ENCODE measurements around the gene ERC2.

Gene ERC2

DNA sequence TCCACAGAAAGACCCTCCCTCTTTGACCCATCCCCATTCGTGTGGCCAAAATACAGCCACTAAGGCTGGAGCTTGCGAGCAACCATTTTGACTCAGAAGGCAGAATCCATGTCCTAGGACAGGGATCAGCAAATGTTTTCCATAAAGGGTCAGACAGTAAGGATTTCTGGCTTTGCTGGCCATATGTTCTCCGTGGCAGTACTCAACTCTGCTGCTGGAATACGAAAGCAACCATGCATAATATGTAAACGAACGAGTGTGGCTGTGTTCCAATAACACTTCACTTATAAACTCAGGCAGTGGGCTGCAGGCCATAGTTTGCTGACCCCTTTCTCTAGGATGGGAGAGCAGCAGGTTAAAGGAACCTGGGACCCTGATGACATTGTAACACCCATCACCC lies 903.5 kb downstream of the ERC2 start:
- DNase-seq: no peak

DNA sequence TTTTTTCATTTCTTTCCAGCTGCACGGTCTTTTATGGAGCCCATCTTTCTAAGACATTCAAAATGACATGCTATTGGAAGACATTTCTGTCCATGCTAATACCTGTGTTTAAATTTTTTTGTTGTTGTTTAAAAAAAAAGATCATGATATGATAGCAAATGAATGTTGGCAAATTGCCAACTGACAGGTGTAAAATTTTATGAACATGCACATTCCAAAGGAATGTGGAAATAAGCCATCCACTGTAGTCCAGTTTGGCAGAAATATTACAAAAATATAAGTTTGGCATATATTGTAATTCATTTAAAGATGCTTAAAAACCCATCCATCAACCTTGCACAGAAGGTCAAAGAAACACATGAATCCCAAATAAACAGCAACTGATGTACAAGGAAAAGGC lies 905.6 kb downstream of the ERC2 start:
- no peak for DNase-seq

DNA sequence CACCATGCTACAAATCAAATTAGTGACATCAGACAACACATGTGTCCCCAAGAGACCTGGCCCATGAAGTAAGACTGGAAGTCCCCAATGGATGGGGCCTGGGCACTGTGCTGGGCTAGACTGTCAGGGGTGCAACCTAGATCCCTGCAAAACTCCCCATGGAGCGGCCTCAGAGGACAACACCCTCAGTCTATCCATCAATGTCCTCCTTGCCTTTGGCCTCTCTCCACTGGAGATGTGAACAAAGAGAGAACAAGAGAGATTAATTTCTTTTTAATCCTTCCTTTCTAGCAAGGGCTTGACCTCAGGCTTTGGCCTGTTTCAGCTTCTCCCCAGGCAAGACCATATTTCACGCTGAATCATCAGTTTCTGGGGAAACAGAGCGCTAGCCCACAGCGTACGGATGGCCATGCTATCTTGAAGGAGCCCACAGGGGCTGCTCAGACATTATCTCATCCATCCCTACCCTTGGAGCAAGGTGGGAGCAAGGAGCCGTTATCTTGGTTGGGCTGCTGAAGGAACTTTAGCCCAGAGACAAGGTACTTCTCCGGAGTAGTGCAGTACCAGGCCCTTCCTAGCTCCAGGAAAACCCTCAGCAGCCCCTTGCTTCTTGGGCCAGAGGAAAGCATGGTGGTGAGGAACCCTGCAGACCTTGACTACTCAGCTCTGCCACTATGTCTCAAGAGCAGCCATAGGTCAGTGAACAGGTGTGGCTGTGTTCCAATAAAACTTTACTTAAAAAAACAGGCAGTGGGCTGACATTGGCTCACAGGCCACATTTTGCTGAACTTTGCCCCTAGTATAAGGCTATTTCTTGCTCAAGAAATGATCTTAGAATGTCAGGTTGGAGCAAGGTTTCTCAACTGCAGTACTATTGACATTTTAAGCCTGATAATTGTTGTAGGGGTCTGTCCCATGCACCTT lies 908.5 kb downstream of the ERC2 start:
- no peak for DNase-seq

DNA sequence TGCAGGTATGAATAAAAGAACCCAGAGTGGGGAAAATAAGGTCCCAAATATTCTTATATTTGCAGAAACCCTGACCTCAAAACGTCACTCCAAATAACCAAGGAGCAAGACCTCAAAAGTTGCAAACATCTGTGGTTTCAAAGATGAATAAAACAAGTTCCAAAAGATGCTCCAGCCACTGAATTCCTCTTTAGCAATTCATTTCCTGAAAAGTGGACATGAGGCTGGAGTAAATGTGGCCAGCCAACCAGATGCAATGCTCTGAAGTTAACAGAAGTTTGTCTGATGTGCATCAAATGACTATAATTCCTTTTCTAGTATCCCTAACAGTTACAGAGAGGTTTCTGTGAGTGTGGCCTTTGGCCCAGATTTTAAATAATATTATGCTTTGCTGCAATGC lies 910.0 kb downstream of the ERC2 start:
- DNase-seq: no peak

DNA sequence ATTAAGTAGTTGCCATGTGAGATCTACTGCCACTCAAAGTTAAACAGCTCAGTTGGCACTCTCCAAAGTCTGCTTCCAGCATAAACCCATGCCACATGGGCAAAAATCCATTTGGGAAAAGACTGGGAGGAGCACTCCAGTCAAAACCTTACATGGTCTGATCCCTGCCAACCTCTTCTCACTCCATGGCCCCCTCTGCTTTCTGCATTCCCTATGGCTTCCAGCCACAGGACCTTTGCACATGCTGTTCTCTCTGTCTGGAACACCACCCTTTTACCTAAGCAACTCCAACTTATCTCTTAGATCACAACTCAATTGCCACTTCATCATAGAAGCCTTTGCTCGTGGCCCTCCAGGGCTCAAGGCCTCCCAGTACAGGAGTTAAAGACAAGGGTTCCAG lies 910.7 kb downstream of the ERC2 start:
- no peak for DNase-seq

DNA sequence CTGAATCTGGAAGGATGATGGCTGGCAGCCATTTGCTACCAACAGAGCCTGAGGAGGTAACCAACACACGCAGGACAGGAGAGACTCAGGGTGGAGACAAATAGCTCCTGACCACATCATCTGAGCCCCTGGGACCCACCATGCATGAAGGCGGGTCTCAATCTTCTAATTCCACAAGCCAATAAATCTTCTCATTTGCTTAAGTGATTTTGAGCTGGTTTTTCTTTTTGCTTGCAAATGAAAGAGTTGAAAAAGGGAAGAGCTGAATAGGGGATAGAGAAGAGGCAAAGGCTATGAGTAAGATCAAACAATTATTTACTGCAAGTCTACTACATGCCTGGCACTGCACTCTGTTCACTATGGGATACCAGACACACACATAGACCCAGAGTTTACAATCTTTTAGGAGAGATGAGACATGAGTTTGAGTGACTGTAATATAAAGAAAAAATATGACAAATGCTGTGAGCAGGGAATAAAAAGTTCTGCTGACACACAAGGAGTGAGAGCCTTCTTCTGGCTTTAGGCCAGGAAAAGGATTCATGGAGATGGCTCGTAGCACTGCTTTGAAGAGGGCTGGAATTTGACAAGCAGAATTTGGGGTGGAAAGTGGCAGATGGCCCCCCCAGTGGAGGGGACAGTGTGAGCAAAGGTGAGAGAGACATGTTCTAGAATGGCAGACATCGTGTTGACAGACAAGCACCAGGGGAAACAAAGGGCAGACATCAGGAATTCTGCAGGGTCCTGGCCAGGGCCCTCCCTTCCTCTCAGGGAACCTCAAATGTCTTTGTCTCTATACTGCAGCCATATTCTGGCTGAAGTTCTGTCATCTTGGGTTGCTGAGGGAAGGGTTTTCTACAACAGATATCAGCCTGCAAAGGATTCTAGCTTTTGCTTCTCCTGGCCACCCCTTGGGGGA lies 911.4 kb downstream of the ERC2 start:
- no peak for DNase-seq

DNA sequence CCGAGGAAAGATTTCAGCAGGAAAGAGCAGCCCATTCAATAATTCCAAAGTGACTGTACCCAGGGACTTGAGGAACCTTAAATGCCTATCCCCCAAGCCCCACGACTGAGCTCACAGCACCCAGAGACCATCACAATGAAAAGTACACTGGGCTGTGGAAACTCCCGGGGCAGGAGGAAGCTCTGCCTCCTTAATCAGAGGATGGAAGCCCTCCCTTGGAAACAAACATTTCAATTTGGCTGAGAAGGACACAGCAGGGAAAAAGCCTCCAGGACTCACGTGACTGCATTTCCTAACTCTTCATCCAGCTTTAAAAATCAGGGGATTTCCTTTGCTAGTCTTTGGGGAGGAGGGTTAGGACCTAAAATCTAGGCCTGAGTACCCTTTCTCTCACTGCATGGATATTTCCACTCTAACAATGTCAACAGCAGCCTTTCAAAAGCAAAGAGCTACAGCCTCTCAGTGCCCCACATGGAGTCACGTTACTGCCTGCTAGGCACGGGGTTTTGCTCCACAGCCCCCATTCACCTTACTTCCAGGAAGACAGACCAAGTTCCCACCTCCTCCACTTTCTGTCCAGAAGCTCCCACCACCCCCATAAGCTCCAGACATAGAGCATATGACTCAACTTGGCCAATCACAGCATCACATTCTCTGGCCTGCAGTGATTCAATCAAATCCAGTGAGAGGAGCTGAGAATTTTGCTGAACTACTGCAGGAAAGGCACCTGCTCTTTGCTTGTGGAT lies 912.2 kb downstream of the ERC2 start:
- DNase-seq: no peak

DNA sequence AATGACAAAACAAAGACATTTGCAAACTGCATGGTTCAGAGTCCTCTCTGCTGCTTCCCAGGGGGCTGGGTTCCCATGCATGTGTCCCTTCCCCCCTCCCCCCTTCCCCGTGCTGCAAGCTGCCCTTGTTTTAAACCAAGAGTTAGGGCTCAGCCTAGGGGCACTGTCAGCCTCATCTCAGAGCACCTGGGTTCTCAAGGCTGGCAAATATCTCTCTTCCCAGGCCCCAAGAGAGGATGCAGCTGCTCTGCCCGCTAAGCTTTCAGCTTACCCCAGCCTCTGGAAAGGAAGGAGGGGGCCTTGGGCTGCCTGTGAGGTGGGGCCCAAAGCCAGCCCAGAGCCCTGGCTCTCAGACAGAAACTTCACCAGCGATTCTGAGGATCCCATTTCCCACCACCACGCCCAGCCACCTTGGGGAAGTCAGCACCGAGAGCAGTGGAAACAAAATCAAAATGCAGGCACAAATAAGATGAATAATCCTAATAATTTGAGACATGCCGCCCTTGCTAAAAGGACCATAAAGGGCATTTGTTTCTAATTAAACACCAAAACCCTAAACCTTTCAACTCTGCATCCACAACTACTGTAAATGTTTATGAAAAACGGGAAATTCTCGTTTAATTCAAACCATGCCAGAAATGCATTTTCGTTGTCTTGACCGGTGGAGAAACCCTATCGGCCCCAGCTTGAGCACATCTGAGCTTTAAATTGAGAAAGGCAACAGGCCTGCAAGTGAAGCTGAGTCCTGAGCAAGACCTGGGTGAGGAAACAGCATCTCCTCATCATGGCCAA lies 913.4 kb downstream of the ERC2 start:
- no peak for DNase-seq

DNA sequence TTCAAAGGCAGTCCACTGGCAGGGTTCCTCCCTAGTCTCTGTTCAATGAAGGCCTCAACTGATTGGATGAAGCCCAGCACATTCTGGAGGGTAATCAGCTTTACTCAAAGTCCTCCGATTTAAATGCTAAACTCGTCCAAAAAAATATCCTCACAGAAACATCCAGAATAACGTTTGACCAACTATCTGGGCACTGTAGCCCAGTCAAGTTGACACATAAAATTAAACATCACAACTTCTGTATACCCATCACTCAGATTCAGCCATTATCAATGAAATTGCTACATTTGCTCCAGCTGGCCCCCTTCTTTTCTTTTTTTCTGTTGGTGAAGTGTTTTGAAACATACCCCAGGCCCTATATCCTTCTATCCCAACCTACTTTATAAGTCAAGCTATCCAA lies 916.6 kb downstream of the ERC2 start:
- no peak for DNase-seq

DNA sequence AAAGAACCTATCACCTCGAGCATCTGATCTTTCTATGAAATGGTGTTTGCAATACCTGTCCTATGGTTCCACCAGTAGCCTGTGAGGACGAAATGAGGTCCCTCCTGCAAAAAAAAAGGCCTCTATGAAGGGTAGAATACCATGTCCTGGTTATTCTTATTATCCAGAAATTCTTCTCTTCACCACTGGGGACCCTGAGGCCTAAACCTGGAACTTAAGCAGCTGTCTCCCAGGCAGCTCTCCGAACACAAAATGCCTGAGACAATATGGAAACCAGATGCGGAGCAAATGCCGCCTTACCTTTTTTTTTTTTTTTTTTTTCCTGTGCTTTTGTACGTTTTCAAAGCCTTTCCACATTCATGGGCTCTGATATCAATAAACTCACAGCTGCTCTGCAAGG lies 919.1 kb downstream of the ERC2 start:
- no peak for DNase-seq

DNA sequence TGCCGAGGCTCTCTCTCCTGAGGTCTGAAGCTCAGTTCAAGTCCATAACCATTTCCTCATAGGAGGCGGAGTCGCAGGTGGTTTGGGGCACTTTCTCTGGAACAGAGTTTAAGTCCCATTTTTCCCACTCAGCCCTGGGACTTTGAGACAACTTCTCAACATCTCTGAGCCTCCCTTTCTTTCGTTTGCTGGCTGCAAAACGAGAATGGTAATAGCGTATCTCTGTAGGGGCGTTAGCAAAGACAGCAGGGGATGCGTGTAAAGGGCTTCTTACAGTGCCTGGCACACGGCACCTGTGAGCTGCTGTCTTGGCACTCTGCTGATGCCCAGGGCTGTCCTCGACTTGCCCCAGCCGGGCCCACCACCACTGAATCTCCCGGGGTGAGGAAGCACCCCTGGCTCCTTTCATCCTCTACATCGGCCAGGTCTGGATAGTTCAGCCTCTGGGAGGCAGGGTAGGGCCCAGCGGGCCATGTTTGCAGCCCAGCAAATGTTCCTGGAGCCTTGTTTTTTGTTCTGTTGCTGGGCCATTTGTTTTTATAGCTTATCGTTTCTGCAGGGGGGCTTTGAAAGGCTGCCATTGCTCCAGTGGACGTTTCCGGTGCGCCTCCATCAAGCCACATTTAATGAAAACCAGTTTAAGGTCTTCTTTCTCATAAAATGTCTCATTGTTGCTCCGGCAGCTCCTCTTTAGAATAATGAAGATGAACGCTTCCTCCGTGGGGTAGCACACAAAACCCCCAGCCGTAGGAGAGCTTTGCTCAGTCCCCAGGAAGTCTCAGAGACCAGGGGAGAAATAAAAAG lies 921.2 kb downstream of the ERC2 start:
- no peak for DNase-seq

DNA sequence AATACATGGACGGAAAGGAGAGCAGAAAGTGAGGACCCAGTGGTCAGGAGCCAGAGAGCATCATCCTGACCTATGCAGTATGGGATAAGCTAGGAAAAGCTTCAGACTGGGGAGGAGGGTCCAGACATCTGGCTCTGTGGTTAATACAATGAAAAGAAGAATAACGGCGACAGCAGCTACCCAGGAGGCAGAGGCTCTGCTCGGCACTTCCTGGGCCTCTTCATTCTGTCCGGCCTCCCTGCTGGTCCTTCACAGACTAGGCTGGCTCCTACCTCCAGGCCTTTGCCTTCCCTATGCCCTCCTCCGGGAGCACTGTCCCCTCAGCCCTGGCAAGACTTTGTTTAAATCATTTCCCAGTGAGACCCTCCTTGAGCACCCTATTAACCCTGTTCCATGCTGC lies 922.3 kb downstream of the ERC2 start:
- no peak for DNase-seq

DNA sequence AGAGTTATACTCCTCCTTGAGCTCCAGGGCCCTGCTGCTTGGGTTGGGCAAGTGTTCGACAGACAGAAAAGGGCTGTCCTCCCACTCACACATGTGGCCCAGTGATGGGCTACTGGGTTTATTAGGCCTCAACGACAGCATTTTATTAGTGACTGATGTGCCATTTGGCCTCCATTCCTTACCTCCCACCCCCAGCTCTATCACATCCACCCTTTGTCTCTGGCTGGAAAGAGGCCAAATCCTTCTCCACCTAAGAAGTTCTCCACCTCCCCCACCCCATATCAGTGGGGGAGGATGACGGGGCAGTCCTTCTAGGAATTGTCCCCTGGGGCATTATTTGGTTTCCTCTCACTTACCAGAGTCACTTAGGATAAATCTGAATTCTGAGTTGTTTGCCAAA lies 924.0 kb downstream of the ERC2 start:
- DNase-seq: no peak

DNA sequence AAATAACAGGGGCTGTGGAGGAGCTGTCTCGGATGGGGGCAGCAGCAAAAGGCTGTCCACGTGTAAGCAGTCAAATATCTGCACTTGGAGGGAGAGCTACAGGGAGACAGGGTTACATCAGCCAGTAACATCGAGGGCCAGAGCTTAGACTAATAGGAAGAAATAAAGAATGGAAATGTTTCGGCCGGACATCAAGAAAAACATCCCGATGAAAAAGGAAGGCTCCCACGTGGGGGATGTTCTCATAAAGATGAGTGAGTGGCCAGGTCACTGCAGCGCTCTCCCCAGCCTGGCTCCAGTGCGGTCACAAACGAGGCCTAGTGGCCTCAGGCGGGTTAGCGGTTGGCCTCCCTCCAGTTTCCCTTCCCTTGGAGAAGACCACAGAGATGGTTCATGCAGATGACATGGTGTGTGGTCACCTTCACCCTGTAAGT lies 925.1 kb downstream of the ERC2 start:
- DNase-seq: no peak

DNA sequence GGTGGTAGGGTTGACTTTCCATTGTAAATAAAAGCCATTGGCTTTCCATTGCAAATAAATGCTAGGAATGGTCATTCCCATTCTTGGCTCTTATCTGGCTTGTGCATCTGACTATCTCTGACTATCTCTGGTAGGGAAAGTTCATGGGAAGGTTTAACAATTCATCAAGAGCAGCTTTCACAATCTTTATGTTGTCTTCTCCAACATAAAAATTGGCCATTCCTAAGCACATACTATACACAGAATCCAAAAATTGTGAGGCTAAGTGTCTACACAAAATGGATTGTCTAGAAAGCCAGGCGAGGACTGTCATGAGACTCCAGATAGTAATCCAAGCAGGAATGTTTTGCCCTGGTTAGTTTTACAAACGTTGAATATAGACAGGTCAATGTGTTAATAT lies 926.8 kb downstream of the ERC2 start:
- DNase-seq: no peak

DNA sequence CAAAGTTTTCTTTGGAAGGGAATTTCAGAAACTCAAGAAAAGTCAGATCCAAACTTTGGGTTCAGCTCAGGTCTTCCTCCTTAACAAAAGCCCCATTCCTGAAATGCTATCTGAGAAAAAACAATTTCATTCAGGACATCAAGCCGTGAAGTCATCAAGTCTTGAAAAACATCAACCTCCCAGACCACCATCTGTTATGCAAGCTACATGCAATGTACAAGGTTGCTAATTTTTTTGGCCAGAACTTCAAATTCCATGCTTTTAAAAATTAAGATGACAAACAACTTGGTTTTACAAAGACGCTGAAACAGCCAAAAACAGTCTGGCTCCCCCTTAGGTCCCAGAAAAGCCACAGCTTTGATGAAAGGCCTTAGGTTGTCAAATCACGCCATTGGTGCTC lies 927.3 kb downstream of the ERC2 start:
- DNase-seq: no peak

DNA sequence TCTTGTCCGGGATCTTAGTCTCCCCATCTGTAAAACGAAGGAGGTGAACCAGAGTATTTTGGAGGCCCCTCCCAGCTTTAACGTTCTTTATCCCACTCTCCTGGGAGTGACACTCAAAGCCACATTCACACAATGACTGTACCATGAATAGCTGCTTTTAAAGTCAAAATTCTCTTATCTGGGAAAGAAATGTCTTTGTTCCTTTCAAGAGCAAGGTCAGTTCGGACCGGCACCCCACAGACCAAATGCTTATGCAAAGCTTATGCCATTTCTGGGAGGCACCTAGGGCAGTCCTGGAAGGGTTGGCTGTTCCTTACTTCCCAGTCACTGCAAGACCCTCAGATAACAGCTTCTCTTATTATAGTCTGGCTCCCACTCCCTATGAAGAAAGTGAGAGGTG lies 927.7 kb downstream of the ERC2 start:
- DNase-seq: no peak

DNA sequence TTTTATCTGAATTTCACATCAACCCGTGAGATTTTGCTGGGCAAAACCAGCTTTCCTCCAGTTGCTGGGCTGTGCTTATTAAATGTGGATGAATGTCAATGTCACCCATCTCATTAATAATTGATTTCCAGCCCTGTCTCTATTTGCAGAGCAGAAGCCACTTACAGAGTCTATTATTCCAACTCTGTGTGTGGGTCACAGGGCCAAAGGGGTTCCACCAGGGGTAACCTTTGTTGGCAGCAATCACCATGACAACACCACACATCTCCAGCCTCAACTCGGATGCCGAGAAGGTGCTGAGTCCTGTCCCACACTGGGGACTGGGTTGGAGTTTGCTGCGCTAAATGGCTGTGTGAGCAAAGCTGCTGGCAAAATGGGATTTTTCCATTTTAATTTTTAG lies 930.1 kb downstream of the ERC2 start:
- DNase-seq: no peak

DNA sequence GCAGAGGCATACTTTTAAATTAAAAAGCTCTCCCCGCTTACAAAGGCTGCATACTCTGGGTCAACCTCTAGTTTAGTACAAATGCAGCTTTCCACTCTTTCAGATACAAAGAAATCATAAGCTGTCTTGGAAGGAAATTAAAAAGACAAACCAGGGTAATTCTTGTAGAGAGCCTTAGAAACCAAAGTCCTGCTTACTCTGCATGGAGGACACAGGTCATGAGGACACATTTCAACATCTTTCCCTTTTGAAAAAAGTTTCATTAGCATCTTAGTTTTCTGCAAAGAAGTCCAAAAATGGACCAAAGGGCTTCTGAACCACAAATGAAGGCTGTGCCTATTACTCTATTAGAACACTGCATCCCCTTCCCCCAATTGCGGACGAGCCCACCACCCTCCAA lies 930.7 kb downstream of the ERC2 start:
- DNase-seq: no peak

DNA sequence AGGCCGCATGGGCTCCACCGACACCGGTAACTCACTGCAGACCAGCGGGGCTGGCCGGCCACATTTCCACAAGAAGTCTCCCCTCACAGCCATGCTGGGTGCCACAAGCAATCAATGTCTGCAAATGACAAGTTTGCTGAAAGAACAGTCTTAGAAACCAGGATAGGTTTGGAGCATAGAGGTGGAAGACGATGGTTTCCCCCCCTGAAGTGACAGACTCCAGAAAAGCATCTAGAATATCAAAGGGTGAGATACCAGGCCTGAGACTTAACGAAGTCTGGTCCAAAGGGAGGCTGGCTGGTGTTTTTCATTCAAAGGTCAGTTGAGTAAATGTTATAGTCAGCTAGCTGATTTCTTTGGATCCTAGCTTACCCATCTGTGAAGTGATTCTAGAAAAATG lies 931.1 kb downstream of the ERC2 start:
- no peak for DNase-seq

DNA sequence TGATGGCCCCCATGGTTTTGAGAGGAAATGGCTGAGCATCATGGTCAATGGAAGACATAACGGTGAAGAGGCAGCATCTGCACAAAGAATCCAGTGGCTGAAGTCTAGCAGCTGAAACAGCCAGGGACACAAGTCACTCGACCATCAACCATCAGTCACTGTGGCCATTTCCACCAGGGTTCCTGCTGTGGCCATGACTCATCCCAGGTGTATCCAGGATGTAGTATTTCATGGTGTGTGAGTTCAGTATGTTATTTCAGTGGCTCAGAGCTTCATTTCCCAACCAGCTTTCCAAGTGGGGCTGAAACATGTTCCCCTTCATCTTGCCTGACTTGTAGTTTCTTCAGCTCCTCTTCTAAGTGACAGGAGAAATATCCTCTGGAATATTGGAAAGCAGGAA lies 933.4 kb downstream of the ERC2 start:
- no peak for DNase-seq

DNA sequence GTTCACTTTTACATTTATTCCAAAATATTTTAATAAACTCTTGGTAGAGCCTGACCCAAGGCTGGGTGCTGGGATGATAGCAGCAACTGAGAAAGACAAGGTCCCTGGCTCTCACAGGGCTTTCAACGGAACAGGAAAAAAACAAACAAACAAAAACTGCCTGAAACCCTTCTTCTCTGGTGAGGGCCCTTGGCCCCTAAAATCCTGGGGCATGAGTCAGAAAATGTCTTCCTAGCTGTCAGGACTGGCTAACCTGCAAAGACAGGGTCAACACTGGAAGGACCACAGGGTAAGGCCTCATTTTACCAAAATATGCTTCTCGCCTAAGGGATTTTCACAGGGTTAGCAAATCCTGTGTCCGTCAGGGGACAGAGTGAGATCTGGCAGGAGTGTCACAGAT lies 935.5 kb downstream of the ERC2 start:
- DNase-seq: no peak
